Loucy (cell line): ENCODE measurements around the gene LRRC1.

Experiments used
- EZH2phosphoT487 ChIP-seq: fragments of 200-600 bp; IDR thresholded peaks from 2 replicates; pipeline ENCODE4 v1.6.1; 2018; ENCODE audit warnings: antibody characterized with exemption, mild to moderate bottlenecking, moderate library complexity, borderline replicate concordance
- TF ChIP-seq, protein P1 (sequence below): fragments of 200-600 bp; sonication (generic); conservative IDR thresholded peaks from 2 replicates; pipeline ENCODE4 v1.5.1; 2014; ENCODE audit warnings: mild to moderate bottlenecking, antibody characterized with exemption, low read length

DNA sequence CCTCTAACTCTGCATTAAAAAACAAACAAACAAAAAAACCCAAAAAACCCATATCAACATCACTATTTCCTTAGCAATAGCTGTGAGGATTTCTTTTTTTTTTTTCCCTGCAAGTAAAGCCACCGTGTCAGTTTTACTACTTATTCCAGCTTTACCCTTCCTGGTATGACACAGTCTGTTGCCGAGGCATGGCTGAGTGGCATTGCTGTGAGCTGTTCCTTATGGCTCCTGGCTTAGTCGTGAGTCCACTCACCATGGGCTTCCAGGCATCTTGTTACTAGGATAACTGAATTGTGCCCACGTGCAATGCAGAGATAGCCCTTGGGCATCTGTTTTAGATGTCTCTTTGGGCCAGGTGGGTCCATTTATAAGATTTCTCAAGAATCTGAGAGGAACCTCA lies 84.8 kb downstream of the LRRC1 start:
- TF ChIP-seq, protein P1, sequence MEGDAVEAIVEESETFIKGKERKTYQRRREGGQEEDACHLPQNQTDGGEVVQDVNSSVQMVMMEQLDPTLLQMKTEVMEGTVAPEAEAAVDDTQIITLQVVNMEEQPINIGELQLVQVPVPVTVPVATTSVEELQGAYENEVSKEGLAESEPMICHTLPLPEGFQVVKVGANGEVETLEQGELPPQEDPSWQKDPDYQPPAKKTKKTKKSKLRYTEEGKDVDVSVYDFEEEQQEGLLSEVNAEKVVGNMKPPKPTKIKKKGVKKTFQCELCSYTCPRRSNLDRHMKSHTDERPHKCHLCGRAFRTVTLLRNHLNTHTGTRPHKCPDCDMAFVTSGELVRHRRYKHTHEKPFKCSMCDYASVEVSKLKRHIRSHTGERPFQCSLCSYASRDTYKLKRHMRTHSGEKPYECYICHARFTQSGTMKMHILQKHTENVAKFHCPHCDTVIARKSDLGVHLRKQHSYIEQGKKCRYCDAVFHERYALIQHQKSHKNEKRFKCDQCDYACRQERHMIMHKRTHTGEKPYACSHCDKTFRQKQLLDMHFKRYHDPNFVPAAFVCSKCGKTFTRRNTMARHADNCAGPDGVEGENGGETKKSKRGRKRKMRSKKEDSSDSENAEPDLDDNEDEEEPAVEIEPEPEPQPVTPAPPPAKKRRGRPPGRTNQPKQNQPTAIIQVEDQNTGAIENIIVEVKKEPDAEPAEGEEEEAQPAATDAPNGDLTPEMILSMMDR = no peak
- no peak for TF ChIP-seq EZH2phosphoT487
